NCI-H1930 (cell line): ENCODE measurements around the gene MAP2K3.

ENCODE experiments used
- DNase-seq, 2 experiments: peaks; one replicate each; lab custom pipeline; 2025; lab: John Stamatoyannopoulos, UW

The MAP2K3 gene

DNA sequence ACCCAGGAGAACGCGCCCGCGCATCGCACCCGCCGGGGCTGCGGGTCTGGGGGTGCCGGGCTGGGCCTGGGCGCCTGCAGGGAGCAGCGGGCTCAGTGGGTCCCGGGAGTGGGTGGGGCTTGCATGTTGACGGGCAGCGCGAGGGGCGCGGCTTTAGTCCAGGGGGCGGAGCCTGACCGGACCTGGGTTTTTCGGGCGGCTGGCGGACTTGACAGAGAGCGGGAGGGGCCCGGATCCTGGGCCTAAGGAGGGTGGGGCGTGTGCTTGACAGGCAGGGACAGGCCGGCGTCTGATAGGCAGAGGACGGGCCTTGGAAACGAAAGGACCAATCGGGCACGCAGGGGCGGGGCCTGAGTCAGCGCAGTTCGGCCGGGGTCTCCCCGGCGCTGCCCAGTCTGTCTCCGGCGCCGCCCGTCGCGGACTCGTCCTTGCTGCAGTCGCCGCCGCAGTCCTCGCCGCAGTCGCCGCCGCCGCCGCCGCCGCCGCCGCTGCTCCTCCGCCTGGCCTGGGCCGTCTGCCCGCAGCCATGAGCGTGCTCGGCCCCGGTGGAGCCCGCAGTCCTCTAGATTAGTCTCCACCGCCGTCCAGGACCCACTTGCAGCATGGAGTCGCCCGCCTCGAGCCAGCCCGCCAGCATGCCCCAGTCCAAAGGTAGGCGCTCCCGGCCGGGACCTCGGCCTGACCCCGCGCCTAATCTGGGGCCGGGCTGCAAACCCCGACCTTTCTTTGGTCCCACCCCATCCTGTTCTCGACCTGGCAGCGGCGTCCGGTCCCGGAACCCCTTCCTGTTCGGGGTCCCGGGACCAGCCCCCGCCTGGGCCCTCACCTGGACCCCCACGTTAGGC is at the start of gene MAP2K3:
Gene MAP2K3, plus strand, starts transcription at position 393 of the 845 bp plus-strand sequence. Its CDS starts 210 bp downstream, at position 603.
- peak; percentile 91 to 95 for DNase-seq

DNA sequence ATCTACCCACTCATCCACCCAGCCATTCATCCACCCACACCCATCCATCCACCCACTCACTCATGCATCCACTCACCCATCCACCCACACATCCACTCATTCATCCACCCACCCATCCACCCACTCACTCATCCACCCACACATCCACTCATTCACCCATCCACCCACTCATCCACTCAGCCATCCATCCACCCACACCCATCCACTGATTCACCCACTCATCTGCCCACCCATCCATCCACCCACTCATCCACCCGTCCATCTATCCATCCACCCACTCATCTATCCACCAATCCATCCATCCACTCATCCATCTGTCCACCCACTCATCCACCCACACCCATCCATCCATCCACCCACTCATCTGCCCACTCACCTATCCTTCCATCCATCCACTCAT is 48.6 kb upstream of the MAP2K3 start:
- DNase-seq, result no peak

DNA sequence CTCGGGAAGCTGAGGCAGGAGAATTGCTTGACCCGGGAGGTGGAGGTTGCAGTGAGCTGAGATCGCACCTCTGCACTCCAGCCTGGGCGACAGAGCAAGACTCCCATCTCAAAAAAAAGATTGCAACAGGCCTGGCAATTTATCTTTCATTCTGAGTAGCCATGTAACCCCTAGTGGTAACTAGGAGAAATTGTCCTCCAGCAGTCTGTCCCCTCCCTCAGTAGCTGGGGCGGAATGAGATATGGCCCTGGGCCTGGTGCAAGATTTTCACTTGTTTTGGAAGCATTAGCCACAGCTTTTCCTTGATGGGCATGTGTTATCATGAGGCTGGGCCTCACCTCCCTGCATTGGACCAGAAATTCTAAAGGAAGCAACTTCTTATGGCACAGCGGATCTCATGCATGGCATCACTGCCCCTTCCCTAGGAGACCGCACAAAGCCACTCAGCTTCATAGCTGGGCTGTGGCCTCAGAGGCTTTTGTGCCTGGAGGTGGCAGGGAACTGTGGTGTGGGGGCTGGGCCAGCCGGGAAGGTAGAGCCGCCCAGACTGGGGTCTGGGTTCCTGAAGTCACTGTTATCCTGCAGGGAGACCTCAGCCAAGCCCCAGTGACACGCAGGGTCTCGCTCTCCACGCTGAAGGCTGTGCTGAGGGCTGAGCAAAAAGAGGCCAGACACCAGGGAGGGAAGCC is 44.7 kb upstream of the MAP2K3 start:
- DNase-seq, result no peak

DNA sequence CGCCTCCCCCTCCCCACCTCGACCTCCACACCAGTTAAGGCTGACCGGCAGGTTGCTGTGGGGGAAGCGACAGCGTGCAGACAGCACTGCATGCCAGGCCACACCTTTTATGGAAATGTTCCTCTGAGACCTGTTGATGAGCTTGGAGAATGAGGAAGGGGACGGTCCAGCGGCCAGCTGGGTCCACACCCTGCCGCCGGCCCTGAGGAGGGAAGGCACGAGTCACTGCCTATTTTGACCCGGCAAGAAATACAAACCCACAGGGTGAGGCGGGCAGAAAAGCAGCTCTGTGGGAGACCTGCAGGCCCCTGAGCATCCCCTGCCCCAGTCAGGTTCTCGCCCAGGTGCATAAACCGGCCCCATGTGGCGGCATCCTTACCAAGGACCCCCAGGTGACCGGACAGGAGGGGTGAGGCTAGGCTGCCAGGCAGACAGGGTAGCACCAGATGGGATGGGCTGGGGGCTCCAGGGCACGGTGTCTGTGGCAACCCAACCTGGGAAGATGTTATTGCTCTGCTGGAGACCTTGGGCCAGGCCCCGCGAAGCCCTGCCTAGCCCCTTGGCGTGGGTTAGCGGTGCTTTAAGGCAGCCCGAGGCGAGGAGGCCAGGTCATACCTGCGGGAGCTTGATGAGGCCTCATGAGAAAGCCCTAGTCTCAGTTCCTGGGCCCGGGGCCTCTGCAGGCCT is 44.0 kb upstream of the MAP2K3 start:
- DNase-seq, result no peak

DNA sequence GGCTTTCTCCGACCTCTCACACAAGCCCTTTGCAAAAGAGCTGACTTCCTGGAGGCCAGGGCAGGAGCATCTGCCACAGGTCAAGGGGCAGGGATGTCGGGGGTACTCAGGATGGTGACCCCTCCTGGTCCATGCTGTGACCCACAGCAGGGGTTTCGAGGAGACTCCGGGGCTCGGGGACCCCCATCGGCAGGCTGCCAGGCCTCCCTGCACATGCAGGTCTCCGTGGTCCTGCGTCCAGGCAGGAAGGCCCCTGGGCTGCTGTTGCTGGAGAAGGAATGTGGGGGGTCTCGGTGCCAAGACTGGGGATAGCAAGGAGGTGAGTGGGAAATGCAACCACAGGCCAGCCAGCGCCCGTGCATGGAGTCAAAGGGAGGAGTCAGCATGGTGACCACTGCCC is 42.9 kb upstream of the MAP2K3 start:
- DNase-seq, result no peak

DNA sequence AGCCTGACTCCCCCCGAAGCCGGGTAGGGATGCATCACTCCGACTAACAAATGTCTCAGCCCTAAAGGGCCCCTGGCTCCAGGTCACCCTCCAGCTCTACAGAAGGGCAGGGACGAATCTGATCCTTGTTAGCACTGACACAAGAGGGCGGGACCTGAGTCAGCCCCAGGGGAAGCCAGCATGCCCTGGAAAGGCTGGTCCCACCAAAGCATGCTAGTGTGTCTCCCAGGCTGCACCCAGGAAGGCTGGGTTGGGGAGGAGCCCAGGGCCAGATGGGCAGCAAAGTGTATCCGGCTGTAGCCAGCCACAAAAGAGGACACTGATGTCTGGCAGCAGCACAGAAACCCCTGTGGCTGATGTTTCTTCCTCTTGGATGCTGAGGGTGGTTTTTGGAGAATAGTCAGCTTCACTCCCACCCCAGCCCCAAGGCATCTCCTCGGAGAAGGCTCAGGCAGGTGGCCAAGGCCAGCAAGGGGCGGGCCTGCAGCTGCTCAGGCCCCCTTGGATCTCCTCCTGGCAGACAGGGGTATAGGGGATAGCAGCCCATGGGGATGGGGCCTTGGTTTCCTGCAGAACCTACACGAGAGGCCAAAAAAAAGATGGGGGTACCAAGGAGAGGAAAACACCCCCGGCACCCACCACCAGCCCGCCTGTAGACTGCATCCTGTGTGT is 42.3 kb upstream of the MAP2K3 start:
- DNase-seq, result no peak

DNA sequence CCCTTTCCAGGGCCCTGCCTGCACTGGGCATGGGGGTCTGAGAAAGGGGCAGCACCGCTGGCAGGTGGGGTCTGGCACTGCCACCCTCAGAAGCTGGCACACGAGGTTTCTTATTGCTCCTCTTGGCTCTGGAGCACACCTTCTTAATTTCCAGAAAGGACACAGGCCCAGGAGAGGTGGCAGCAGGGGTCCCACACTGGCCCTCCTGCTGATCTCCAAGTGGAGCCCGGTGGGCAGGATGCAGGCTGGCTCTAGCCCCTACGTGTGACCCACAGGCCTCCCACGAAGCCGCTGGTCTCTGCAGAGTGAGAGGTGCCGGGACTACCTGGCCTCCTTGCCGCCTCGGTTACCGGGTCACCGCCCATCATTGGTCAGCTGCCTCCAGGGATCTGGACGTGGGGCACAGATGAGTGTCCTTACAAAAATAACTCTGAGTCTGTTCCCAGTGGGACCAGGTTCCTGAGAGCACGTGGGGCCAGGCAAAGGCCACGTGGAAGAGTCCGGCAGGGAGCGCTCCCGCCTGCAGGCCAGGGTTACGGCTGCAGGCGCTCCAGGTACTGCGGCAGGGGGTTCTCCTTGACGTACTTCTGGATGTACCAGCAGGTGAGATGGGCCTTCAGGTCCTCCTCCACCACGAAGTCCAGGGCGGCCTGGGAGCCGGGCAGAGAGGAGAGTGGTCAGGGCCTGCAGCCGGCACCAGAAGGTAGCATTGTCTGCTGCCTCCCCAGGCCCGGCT is 41.6 kb upstream of the MAP2K3 start:
- DNase-seq, result no peak

DNA sequence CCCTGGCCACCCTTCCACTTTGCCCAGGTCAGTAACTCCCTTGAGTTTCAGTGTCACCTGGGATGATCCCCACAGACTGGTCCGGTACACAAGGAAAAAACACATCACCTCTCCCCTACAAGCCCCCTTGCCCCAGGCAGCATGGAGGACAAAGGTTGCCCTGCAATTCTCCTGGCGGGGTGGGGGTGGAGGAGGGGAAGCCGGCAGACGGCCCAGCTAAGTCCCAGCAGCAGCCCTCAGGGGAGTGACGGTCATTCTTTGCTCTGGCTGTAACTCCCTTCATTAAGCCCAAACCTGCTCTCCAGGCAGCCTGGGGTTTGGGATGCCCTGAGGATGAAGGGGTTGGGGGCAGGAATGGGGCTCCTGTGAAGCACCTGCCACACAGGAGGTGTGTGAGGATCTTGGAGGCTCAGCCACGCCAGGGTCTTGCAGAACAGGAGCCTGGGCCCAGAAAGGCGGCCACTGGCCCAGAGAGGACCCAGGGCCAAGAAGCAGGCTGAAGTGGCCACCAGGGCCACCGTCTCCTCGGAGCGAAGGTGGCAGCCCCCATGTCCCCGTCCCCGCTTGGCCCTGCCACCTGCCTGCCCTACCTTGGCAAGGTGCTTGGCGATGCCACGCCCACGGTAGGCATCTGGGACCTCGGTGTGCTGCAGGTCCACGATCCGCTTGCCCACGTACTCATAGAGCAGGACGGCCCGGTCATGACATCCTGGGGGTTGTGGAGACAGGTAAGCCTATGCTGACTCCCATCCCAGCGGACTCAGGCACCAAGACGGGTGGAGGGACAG is 40.8 kb upstream of the MAP2K3 start:
- DNase-seq, result no peak

DNA sequence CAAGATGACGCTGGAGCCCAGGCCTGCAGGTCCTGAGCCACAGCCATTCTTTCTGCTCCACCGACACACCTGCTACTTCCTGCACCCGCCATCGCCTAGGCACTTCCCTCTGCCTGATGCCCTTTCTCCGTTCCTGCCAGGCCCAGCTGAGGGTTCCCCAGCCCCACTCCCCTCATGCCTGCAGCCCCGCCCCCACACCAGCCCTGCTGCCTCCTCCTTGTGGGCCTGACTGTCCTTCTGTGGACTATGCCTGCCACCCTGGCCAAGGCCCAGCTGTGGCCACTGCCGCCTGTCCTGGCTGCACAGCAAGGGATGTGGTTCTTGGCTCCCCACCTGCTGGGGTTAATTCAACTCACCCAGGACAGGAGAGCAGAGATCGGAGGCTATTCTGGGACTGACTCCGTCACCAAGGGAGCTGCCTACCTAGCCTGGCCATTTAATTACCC is 38.8 kb upstream of the MAP2K3 start:
- DNase-seq, result no peak

DNA sequence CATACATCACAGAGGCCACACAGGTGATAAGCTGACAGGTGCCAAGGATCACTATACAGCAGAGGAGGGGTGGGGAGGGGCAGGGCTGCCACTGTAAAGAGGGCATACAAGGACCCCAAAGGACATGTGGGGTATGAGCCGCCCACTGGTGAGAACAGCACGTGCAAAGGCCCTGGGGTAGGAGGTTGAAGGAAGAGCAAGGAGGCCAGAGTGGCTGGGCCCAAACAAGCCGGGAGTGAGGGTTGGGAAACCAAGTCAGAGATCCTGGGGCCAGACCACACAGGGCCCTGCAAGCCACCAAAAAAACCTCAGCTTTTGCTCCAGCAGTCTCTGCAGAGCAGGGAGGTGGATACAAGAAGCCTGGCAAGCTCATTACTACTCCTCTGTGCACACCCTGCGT is 37.8 kb upstream of the MAP2K3 start:
- DNase-seq, result no peak

DNA sequence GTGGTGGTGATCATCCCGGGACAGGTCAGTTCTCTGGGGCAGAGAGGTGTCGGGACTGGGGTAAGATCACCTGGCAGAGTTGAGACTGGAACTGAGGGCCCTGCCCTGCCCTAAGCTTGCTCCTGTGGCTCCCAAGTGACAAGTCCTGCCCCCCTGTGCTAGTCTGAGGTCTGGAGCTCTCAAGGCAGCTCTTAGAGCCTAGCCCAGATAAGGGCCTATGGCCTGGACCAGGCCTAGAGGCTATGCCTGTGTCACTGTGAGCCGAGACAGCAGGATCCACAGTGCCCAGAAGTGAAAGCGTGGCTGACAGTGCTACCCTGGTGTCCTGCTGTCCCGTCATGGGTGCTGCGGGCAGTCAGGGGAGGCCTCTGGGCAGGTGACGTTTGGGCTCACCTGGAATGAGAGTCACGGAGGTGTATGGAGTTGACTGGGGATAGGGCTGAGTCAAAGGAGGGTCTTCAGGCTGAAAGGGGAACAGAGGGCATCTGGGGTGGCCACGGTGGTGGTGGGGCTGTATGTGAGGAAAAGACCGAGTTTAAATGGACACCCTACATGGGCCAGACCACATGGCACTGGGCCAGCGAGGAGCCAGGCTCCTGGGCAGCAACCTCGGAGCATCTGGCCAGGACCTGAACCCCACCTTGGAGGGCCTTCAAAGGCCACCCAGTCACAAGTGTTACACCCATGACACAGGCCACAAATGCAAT is 36.8 kb upstream of the MAP2K3 start:
- no peak for DNase-seq

DNA sequence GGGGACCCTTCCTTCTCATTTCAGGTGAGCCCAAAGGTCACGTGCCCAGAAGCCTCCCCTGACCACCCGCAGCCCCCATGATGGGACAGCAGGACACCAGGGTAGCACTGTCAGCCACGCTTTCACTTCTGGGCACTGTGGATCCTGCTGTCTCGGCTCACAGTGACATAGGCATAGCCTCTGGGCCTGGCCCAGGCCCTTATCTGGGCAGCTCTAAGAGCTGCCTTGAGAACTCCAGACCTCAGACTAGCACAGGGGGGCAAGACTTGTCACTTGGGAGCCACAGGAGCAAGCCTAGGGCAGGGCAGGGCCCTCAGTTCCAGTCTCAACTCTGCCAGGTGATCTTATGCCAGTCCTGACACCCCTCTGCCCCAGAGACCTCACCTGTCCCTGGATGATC is 36.0 kb upstream of the MAP2K3 start:
- no peak for DNase-seq

DNA sequence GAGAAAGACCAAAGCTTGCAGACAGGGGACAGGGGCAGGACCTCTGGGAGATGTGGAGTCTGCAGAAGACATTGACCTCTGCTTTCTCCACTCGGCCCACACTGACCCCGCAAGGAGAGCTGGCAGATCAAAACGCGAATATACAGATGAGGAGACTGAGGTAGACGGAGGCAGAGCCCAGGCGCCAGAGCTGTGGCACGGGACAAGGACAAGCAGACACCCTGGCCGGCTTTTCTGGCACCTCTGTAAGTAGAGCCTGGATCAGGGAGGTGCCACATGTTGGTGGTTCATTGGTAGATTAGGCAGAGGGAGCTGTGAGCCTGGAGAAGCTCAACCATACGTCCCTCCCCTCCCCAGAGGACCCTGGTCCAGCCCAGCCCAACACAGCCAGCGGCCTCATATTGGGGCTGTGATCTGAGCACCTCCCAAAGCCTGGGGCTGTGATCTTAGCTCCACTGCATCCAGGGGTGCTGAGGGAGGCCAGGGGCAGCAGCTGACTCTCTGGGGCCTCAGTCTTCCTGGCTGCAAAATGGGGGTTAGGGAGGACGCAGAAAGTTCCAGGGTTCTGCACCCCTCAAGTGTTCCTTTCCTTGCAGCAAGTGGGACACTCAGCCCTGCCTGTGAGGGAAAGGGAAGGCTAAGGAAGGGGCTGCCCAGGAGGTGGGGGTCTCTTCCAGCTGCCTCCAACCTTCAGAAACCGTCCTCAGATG is 35.3 kb upstream of the MAP2K3 start:
- DNase-seq, result no peak

DNA sequence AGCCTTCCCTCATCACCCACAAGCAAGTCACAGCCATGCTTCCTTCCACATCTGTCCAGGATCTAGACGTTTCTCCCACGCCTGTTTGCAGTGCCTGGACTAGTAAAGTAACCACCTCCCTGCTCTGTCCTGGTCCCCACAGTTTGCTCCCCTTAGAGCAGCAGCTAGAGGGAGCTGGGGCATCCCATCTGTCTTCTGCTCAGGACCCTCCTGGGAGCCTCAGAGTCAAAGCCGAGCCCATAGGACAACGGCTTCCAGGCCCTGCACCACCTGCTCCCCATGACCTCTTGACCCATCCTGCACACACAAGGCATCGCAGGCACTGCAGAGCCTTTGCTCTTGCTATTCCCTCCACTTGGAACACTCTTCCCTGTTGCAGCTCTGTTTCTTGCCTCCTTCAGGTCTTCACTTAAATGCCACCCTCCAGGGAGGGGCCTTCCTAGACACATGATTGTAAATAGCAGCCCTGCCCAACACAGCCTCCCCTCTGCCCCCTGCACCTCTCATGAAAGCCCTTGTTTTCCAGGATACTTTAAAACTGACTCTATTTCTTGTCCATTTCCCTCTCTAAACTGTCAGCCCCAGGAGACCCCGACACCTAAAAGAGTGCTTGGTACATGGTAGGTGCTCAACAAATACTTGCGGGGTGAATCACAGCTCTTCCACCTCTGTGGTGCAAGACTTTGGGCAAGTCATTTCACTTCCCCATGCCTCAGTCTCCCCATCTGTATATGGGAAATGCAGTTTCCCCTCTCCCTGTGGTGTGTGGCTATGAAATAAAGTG is 34.4 kb upstream of the MAP2K3 start:
- no peak for DNase-seq

DNA sequence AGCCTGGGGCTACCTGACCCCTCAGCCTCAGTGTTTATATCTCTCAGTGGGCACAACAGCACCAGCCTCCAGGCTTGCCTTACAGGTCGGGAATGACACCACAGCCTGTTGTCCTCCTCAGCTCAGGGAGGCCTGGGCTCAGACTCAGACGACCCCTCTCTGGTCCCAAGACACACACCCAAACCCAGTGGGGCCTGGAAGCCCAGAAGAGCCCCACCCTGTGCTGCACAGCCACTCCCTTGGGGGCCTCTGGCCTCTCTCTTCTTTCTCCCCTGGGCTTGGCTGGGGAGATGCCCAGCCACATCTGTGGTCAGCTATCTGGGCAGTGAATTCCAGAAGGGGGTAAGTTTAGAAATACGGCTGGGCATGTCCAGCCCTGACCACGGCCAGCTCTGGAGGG is 33.7 kb upstream of the MAP2K3 start:
- no peak for DNase-seq

DNA sequence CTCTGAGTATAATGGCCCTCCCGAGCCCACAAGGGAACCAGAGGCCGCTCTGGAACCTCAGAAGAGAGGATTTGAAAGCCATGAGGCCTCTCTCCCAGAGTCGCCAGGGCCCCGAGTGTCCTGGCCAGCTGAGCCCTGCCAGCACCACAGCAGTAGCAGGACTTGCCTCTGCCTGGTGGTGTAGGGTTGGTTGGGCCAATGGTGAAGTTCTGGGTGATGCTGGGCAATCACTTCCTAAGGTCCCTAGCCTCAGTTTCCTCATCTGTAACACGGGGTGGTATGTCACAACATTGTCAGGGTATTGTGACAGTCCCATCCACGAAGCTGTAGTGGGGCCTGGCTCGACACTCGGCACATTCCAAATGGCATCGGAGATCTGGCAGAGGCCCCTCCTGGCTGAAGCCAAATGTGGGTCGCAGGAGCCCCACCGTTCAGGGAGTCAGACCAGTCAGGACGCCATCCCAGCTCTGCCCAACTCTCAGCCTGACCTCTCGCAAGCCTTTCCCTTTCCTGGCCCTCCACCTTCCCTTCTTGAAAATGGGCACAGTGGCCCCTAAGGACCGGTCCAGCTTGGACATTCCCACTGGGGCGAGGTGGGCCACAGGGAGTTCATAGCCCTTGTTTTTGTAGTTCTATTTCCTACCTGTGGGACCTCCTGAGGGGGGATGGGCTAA is 33.0 kb upstream of the MAP2K3 start:
- DNase-seq, result no peak

DNA sequence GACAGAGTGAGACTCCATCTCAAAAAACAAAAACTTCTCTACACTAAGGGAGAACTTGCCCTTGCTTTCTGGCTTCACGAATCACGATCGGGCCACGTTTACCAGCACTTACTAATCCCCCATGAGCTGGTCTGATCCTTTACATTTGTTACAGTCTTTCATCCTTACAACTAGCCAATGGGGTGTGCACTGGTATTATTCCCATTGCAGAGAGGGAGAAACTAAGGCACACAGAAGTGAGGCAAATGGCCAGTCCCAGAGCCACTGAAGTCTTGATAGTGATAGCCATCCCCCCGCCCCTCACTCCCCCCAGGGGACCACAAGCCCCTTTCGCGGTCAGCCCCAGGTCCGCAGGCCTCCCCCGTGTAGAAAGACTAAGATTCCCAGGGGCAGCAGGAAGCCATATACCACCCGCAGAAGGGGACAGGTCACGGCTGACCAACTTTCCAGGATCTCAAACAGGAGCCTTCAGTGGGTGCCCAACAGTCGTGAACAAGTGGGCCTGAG is 32.2 kb upstream of the MAP2K3 start:
- no peak for DNase-seq
